GM12864 (cell line): ENCODE measurements around the gene PRR7.

Experiments
- DNase-seq: peaks from one replicate; pipeline ENCODE4 v3.0.0-alpha.2; 2011; ENCODE audit warnings: low read depth
- H3K4me3 ChIP-seq: 2 replicates; pipeline ENCODE4 v1.5.1; 2011; ENCODE audit warnings: mild to moderate bottlenecking, low read depth, low read length, control low read depth
- CTCF ChIP-seq: IDR thresholded peaks from 2 replicates; pipeline ENCODE4 v1.5.1; 2011; ENCODE audit warnings: low read depth, mild to moderate bottlenecking, moderate library complexity, low read length, control low read depth, inconsistent platforms; ENCODE audit errors: missing control alignments

The PRR7 gene

GRCh38 chr5:177486256-177486655 lies 39.6 kb downstream of the PRR7 start:
- no peak for TF ChIP-seq CTCF
- DNase-seq = no peak
- no peak overlapping the region for H3K4me3 ChIP-seq

GRCh38 chr5:177487144-177487543 lies 40.5 kb downstream of the PRR7 start:
- TF ChIP-seq CTCF = no peak
- no peak for DNase-seq
- no peak overlapping the region for H3K4me3 ChIP-seq

GRCh38 chr5:177487975-177488374 lies 41.4 kb downstream of the PRR7 start:
- H3K4me3 ChIP-seq = no peak overlapping the region
- TF ChIP-seq CTCF = peak; percentile 11
- DNase-seq = no peak

- no peak overlapping the region for H3K4me3 ChIP-seq
- DNase-seq = no peak
- peak; percentile 7 for TF ChIP-seq CTCF
These were observed 42.6 kb downstream of the PRR7 start for GRCh38 chr5:177489119-177489716.

GRCh38 chr5:177490311-177490991 lies 43.8 kb downstream of the PRR7 start:
- no peak for DNase-seq
- H3K4me3 ChIP-seq = no peak overlapping the region

GRCh38 chr5:177490992-177491391 lies 44.4 kb downstream of the PRR7 start:
- no peak overlapping the region for H3K4me3 ChIP-seq
- no peak for DNase-seq
- TF ChIP-seq CTCF = no peak

More at GRCh38 chr5:177490311-177490991, 43.8 kb downstream of the PRR7 start:
- no peak for TF ChIP-seq CTCF
